WTC11 (cell line): ENCODE results near the gene MYO7B. TPM values are rescaled to one million over a fixed set of nuclear protein-coding genes. Genes with fewer than 3 reads are reported as not detected.

ENCODE experiments used
- ATAC-seq: fragments of 200-7000 bp; cut with Tn5 transposase; 2 replicates; pipeline ENCODE4 v1.10.0; 2021; ENCODE audit warnings: mild to moderate bottlenecking, moderate library complexity
- CTCF ChIA-PET: fragments of 300-600 bp; sonication (Branson Sonifier 250); formaldehyde crosslinking; loops from one replicate; lab custom pipeline; 2021; ENCODE audit warnings: antibody characterized with exemption; lab: Charles Lee
- POLR2A ChIA-PET: fragments of 350-600 bp; sonication (Branson Sonifier 250); formaldehyde crosslinking; loops from one replicate; lab custom pipeline; 2021; ENCODE audit warnings: antibody characterized with exemption; lab: Charles Lee
- DNase-seq: peaks from one replicate; pipeline ENCODE4 v3.0.0; 2021; ENCODE audit warnings: low spot score
- H3K27ac Mint-ChIP-seq: 2 replicates; pipeline ENCODE4 v1.8.0; 2021; ENCODE audit warnings: mixed read lengths
- H3K27me3 Mint-ChIP-seq: 2 replicates; pipeline ENCODE4 v1.8.0; 2021; ENCODE audit warnings: low read depth, mild to moderate bottlenecking, moderate library complexity, mixed read lengths
- H3K36me3 Mint-ChIP-seq: 2 replicates; pipeline ENCODE4 v1.8.0; 2021; ENCODE audit warnings: mixed read lengths
- H3K4me1 Mint-ChIP-seq: 2 replicates; pipeline ENCODE4 v1.8.0; 2022; ENCODE audit warnings: mixed read lengths
- H3K4me3 Mint-ChIP-seq: 2 replicates; pipeline ENCODE4 v1.8.0; 2021; ENCODE audit warnings: mild to moderate bottlenecking, moderate library complexity, mixed read lengths
- H3K9me3 Mint-ChIP-seq: 2 replicates; pipeline ENCODE4 v1.8.0; 2021; ENCODE audit warnings: mixed read lengths
- CREM ChIP-seq: sonication (generic); formaldehyde crosslinking; IDR thresholded peaks from 2 replicates; pipeline ENCODE4 v1.8.1; 2022; ENCODE audit warnings: mild to moderate bottlenecking, missing genetic modification reagents, moderate library complexity
- JAZF1 ChIP-seq: fragments of 250-450 bp; sonication (Bioruptor Pico); IDR thresholded peaks from 2 replicates; pipeline ENCODE4 v1.9.0; 2021; ENCODE audit warnings: moderate library complexity, mild to moderate bottlenecking, inconsistent platforms
- NFATC4 ChIP-seq: fragments of 250-450 bp; sonication (Bioruptor Pico); IDR thresholded peaks from 2 replicates; pipeline ENCODE4 v1.9.0; 2021; ENCODE audit warnings: mild to moderate bottlenecking
- NR2C2 ChIP-seq: sonication (generic); formaldehyde crosslinking; IDR thresholded peaks from 2 replicates; pipeline ENCODE4 v1.8.0; 2022; ENCODE audit warnings: mild to moderate bottlenecking, missing genetic modification reagents
- RORB ChIP-seq: fragments of 250-450 bp; sonication (Bioruptor Pico); IDR thresholded peaks from 2 replicates; pipeline ENCODE4 v1.9.0; 2021; ENCODE audit warnings: mild to moderate bottlenecking
- SOX15 ChIP-seq: fragments of 250-450 bp; sonication (Bioruptor Pico); IDR thresholded peaks from 2 replicates; pipeline ENCODE4 v1.9.0; 2021; ENCODE audit warnings: mild to moderate bottlenecking
- TP53 ChIP-seq: sonication (generic); formaldehyde crosslinking; IDR thresholded peaks from 2 replicates; pipeline ENCODE4 v1.8.1; 2023; ENCODE audit warnings: mild to moderate bottlenecking, missing genetic modification reagents
- ZNF138 ChIP-seq: sonication (generic); formaldehyde crosslinking; conservative IDR thresholded peaks from 2 replicates; pipeline ENCODE4 v1.8.1; 2022; ENCODE audit warnings: mild to moderate bottlenecking, moderate library complexity, missing genetic modification reagents
- ZNF219 ChIP-seq: sonication (generic); formaldehyde crosslinking; IDR thresholded peaks from 2 replicates; pipeline ENCODE4 v1.8.0; 2023; ENCODE audit warnings: missing genetic modification reagents, mild to moderate bottlenecking, borderline replicate concordance
- ZNF232 ChIP-seq: sonication (generic); formaldehyde crosslinking; IDR thresholded peaks from 2 replicates; pipeline ENCODE4 v1.8.0; 2022; ENCODE audit warnings: mild to moderate bottlenecking, missing genetic modification reagents
- ZNF317 ChIP-seq: sonication (generic); formaldehyde crosslinking; IDR thresholded peaks from 2 replicates; pipeline ENCODE4 v1.8.1; 2023; ENCODE audit warnings: low read depth, mild to moderate bottlenecking, moderate library complexity, missing genetic modification reagents, borderline replicate concordance
- ZNF396 ChIP-seq: fragments of 250-450 bp; sonication (Bioruptor Pico); IDR thresholded peaks from 2 replicates; pipeline ENCODE4 v1.8.0; 2021; ENCODE audit warnings: mild to moderate bottlenecking, moderate library complexity, borderline replicate concordance
- ZNF416 ChIP-seq: fragments of 250-450 bp; sonication (Bioruptor Pico); IDR thresholded peaks from 2 replicates; pipeline ENCODE4 v1.9.0; 2021; ENCODE audit warnings: mild to moderate bottlenecking, inconsistent platforms
- total RNA-seq: library from RNA; stranded (reverse); gene quantifications from 3 replicates; pipeline ENCODE4 v1.2.3, GENCODE V29; 2021
- TF ChIP-seq, protein P1 (sequence below): sonication (generic); formaldehyde crosslinking; IDR thresholded peaks from 2 replicates; pipeline ENCODE4 v1.8.0; 2023; ENCODE audit warnings: mild to moderate bottlenecking, missing genetic modification reagents
- TF ChIP-seq, protein P2 (sequence below): sonication (generic); formaldehyde crosslinking; IDR thresholded peaks from 2 replicates; pipeline ENCODE4 v1.8.1; 2023; ENCODE audit warnings: mild to moderate bottlenecking, moderate library complexity, missing genetic modification reagents
- TF ChIP-seq, protein P3 (sequence below): sonication (generic); formaldehyde crosslinking; conservative IDR thresholded peaks from 2 replicates; pipeline ENCODE4 v1.8.1; 2022; ENCODE audit warnings: mild to moderate bottlenecking, missing genetic modification reagents
- TF ChIP-seq, protein P4 (sequence below): sonication (generic); formaldehyde crosslinking; IDR thresholded peaks from 2 replicates; pipeline ENCODE4 v1.8.1; 2023; ENCODE audit warnings: mild to moderate bottlenecking, missing genetic modification reagents, borderline replicate concordance
- TF ChIP-seq, protein P5 (sequence below): fragments of 200-600 bp; IDR thresholded peaks from 2 replicates; pipeline ENCODE4 v1.8.0; 2022; ENCODE audit warnings: antibody characterized with exemption
- TF ChIP-seq, protein P6 (sequence below): sonication (generic); formaldehyde crosslinking; IDR thresholded peaks from 2 replicates; pipeline ENCODE4 v1.8.0; 2023; ENCODE audit warnings: missing genetic modification reagents, mild to moderate bottlenecking, borderline replicate concordance
- TF ChIP-seq, protein P7 (sequence below): sonication (generic); formaldehyde crosslinking; IDR thresholded peaks from 2 replicates; pipeline ENCODE4 v1.8.1; 2023; ENCODE audit warnings: mild to moderate bottlenecking, missing genetic modification reagents, moderate library complexity

The MYO7B gene
- total RNA-seq, 1 experiment from 2014 or later = not detected

DNA sequence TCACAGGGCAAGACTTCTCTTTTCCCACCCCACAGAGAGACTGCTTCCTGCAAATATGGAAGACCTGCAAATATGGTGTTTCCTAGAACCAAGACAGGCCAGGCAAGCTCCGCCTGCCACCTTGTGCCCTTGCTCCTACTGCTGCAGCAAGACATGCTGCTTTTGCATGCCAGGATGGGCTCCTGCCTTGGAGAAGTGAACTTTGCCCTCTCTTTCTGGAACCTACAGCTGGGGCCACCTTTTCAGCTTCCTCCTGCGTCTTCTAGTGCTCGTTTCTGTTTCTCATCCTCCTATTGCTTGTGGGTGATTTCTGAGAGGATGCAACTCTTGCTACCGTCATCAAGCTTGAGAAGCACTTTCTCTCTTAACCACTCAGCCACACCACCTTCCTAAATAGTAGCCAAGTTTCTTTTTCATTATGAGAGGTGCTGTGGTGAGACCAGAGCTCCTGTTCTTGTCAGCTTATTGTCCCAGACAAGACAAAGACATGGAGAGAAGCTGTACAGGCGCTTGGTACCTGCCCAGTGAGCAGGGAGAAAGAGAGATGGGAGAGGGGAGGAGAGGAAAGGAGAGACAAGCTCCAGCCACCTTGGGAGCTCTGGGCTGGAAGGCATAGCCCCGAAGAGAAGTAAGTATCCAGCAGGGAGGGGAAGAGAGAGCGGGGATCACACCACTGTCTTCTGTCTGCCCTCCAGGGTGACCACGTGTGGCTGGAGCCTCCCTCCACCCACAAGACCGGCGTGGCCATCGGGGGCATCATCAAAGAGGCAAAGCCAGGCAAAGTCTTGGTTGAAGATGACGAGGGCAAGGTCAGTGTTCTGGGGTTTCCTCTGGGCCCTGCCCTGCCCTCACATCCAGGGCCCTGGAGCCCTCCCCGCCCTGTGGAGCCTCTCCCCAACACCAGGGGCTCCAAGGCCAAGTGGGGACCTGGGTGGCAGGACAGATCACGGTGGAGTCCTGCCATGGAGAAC lies 28.3 kb downstream of the MYO7B start:
- Mint-ChIP-seq H3K4me1 (peaks cover 15% of the 10 kb centered on the region), H3K27ac (no peak overlapping the region), H3K9me3 (0 out of 2 replicates have a peak, but pooled peaks cover 4% of the 10 kb centered on the region), H3K4me3 (no peak overlapping the region), H3K27me3 (no peaks in the 10 kb centered on the region), H3K36me3 (no peaks in the 10 kb centered on the region)
- POLR2A ChIA-PET = no interaction called here
- CTCF ChIA-PET = interaction anchor here (0.5 to 1.3 kb wide), 2 partner anchors 81 to 245 kb away, joined by 3 read pairs; no protein-coding TSS in a partner anchor
- DNase-seq (no peak), ATAC-seq (no peak)
- TF ChIP-seq TP53 (CRISPR knock-in tag) (no peak), ZNF317 (CRISPR knock-in tag) (no peak), ZNF232 (CRISPR knock-in tag) (no peak), JAZF1 (CRISPR knock-in tag) (no peak), SOX15 (CRISPR knock-in tag) (no peak), RORB (CRISPR knock-in tag) (no peak), ZNF138 (CRISPR knock-in tag) (no peak), ZNF416 (CRISPR knock-in tag) (no peak), CREM (CRISPR knock-in tag) (no peak), NFATC4 (CRISPR knock-in tag) (no peak), ZNF396 (CRISPR knock-in tag) (no peak), ZNF219 (CRISPR knock-in tag) (no peak), NR2C2 (CRISPR knock-in tag) (no peak)
- TF ChIP-seq, protein P1, sequence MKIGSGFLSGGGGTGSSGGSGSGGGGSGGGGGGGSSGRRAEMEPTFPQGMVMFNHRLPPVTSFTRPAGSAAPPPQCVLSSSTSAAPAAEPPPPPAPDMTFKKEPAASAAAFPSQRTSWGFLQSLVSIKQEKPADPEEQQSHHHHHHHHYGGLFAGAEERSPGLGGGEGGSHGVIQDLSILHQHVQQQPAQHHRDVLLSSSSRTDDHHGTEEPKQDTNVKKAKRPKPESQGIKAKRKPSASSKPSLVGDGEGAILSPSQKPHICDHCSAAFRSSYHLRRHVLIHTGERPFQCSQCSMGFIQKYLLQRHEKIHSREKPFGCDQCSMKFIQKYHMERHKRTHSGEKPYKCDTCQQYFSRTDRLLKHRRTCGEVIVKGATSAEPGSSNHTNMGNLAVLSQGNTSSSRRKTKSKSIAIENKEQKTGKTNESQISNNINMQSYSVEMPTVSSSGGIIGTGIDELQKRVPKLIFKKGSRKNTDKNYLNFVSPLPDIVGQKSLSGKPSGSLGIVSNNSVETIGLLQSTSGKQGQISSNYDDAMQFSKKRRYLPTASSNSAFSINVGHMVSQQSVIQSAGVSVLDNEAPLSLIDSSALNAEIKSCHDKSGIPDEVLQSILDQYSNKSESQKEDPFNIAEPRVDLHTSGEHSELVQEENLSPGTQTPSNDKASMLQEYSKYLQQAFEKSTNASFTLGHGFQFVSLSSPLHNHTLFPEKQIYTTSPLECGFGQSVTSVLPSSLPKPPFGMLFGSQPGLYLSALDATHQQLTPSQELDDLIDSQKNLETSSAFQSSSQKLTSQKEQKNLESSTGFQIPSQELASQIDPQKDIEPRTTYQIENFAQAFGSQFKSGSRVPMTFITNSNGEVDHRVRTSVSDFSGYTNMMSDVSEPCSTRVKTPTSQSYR = no peak
- TF ChIP-seq, protein P2, sequence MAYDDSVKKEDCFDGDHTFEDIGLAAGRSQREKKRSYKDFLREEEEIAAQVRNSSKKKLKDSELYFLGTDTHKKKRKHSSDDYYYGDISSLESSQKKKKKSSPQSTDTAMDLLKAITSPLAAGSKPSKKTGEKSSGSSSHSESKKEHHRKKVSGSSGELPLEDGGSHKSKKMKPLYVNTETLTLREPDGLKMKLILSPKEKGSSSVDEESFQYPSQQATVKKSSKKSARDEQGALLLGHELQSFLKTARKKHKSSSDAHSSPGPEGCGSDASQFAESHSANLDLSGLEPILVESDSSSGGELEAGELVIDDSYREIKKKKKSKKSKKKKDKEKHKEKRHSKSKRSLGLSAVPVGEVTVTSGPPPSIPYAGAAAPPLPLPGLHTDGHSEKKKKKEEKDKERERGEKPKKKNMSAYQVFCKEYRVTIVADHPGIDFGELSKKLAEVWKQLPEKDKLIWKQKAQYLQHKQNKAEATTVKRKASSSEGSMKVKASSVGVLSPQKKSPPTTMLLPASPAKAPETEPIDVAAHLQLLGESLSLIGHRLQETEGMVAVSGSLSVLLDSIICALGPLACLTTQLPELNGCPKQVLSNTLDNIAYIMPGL = no peak
- TF ChIP-seq, protein P3, sequence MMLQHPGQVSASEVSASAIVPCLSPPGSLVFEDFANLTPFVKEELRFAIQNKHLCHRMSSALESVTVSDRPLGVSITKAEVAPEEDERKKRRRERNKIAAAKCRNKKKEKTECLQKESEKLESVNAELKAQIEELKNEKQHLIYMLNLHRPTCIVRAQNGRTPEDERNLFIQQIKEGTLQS (CRISPR knock-in tag) = no peak
- TF ChIP-seq, protein P4, sequence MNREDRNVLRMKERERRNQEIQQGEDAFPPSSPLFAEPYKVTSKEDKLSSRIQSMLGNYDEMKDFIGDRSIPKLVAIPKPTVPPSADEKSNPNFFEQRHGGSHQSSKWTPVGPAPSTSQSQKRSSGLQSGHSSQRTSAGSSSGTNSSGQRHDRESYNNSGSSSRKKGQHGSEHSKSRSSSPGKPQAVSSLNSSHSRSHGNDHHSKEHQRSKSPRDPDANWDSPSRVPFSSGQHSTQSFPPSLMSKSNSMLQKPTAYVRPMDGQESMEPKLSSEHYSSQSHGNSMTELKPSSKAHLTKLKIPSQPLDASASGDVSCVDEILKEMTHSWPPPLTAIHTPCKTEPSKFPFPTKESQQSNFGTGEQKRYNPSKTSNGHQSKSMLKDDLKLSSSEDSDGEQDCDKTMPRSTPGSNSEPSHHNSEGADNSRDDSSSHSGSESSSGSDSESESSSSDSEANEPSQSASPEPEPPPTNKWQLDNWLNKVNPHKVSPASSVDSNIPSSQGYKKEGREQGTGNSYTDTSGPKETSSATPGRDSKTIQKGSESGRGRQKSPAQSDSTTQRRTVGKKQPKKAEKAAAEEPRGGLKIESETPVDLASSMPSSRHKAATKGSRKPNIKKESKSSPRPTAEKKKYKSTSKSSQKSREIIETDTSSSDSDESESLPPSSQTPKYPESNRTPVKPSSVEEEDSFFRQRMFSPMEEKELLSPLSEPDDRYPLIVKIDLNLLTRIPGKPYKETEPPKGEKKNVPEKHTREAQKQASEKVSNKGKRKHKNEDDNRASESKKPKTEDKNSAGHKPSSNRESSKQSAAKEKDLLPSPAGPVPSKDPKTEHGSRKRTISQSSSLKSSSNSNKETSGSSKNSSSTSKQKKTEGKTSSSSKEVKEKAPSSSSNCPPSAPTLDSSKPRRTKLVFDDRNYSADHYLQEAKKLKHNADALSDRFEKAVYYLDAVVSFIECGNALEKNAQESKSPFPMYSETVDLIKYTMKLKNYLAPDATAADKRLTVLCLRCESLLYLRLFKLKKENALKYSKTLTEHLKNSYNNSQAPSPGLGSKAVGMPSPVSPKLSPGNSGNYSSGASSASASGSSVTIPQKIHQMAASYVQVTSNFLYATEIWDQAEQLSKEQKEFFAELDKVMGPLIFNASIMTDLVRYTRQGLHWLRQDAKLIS = no peak
- TF ChIP-seq, protein P5, sequence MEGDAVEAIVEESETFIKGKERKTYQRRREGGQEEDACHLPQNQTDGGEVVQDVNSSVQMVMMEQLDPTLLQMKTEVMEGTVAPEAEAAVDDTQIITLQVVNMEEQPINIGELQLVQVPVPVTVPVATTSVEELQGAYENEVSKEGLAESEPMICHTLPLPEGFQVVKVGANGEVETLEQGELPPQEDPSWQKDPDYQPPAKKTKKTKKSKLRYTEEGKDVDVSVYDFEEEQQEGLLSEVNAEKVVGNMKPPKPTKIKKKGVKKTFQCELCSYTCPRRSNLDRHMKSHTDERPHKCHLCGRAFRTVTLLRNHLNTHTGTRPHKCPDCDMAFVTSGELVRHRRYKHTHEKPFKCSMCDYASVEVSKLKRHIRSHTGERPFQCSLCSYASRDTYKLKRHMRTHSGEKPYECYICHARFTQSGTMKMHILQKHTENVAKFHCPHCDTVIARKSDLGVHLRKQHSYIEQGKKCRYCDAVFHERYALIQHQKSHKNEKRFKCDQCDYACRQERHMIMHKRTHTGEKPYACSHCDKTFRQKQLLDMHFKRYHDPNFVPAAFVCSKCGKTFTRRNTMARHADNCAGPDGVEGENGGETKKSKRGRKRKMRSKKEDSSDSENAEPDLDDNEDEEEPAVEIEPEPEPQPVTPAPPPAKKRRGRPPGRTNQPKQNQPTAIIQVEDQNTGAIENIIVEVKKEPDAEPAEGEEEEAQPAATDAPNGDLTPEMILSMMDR = no peak
- TF ChIP-seq, protein P6, sequence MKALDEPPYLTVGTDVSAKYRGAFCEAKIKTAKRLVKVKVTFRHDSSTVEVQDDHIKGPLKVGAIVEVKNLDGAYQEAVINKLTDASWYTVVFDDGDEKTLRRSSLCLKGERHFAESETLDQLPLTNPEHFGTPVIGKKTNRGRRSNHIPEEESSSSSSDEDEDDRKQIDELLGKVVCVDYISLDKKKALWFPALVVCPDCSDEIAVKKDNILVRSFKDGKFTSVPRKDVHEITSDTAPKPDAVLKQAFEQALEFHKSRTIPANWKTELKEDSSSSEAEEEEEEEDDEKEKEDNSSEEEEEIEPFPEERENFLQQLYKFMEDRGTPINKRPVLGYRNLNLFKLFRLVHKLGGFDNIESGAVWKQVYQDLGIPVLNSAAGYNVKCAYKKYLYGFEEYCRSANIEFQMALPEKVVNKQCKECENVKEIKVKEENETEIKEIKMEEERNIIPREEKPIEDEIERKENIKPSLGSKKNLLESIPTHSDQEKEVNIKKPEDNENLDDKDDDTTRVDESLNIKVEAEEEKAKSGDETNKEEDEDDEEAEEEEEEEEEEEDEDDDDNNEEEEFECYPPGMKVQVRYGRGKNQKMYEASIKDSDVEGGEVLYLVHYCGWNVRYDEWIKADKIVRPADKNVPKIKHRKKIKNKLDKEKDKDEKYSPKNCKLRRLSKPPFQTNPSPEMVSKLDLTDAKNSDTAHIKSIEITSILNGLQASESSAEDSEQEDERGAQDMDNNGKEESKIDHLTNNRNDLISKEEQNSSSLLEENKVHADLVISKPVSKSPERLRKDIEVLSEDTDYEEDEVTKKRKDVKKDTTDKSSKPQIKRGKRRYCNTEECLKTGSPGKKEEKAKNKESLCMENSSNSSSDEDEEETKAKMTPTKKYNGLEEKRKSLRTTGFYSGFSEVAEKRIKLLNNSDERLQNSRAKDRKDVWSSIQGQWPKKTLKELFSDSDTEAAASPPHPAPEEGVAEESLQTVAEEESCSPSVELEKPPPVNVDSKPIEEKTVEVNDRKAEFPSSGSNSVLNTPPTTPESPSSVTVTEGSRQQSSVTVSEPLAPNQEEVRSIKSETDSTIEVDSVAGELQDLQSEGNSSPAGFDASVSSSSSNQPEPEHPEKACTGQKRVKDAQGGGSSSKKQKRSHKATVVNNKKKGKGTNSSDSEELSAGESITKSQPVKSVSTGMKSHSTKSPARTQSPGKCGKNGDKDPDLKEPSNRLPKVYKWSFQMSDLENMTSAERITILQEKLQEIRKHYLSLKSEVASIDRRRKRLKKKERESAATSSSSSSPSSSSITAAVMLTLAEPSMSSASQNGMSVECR (CRISPR knock-in tag) = no peak
- TF ChIP-seq, protein P7, sequence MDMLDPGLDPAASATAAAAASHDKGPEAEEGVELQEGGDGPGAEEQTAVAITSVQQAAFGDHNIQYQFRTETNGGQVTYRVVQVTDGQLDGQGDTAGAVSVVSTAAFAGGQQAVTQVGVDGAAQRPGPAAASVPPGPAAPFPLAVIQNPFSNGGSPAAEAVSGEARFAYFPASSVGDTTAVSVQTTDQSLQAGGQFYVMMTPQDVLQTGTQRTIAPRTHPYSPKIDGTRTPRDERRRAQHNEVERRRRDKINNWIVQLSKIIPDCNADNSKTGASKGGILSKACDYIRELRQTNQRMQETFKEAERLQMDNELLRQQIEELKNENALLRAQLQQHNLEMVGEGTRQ = no peak
